Caco-2 (cell line): Measurements from ENCODE around the gene REEP3. TPM values are rescaled to one million over a fixed set of nuclear protein-coding genes. Genes with fewer than 3 reads are reported as not detected.

Source experiments
- BruUV-seq: library from RNA; stranded (reverse); fragments of 400-500 nt; replicated peaks from 2 replicates; lab custom pipeline; 2021; lab: Mats Ljungman, UMichigan
- CTCF ChIA-PET: fragments of 300-600 bp; sonication (Branson Sonifier 250); formaldehyde crosslinking; loops from one replicate; lab custom pipeline; 2022; ENCODE audit warnings: antibody characterized with exemption; lab: Charles Lee
- POLR2A ChIA-PET: fragments of 300-600 bp; sonication (Branson Sonifier 250); formaldehyde crosslinking; loops from one replicate; lab custom pipeline; 2022; ENCODE audit warnings: antibody characterized with exemption; lab: Charles Lee
- DNase-seq, 2 experiments: peaks; one replicate each; pipeline versions ENCODE4 v3.0.0 to v3.0.0-alpha.2; 2020 to 2022
- H3K27me3 ChIP-seq: replicated peaks from 2 replicates; pipeline ENCODE4 v1.6.0; 2011; ENCODE audit warnings: low read length; ENCODE audit not compliant: control insufficient read depth, insufficient read depth
- H3K36me3 ChIP-seq: 2 replicates; pipeline ENCODE4 v1.5.1; 2011; ENCODE audit warnings: low read length; ENCODE audit not compliant: control insufficient read depth, insufficient read depth
- H3K4me1 ChIP-seq: fragments of 250-450 bp; sonication (Bioruptor Pico); 2 replicates; pipeline ENCODE4 v1.5.1; 2020; ENCODE audit warnings: mild to moderate bottlenecking
- H3K4me3 ChIP-seq: 2 replicates; pipeline ENCODE4 v1.5.1; 2011; ENCODE audit warnings: low read depth, mild to moderate bottlenecking, control low read depth, low read length
- H3K9me3 ChIP-seq: fragments of 250-450 bp; sonication (Bioruptor Pico); 2 replicates; pipeline ENCODE4 v1.5.1; 2020; ENCODE audit warnings: mild to moderate bottlenecking, moderate library complexity
- H3K27ac Mint-ChIP-seq: one replicate; pipeline ENCODE4 v1.8.0; 2022; ENCODE audit warnings: mixed read lengths; ENCODE audit not compliant: unreplicated experiment
- H3K27me3 Mint-ChIP-seq: one replicate; pipeline ENCODE4 v1.8.0; 2022; ENCODE audit warnings: mixed read lengths; ENCODE audit not compliant: insufficient read depth, unreplicated experiment
- H3K36me3 Mint-ChIP-seq: one replicate; pipeline ENCODE4 v1.8.0; 2022; ENCODE audit warnings: mild to moderate bottlenecking, mixed read lengths; ENCODE audit not compliant: insufficient read depth, unreplicated experiment
- H3K4me1 Mint-ChIP-seq: one replicate; pipeline ENCODE4 v1.8.0; 2022; ENCODE audit warnings: low read depth, mixed read lengths; ENCODE audit not compliant: unreplicated experiment
- H3K4me3 Mint-ChIP-seq: one replicate; pipeline ENCODE4 v1.8.0; 2022; ENCODE audit warnings: mild to moderate bottlenecking, moderate library complexity, mixed read lengths; ENCODE audit not compliant: unreplicated experiment
- H3K9me3 Mint-ChIP-seq: one replicate; pipeline ENCODE4 v1.8.0; 2022; ENCODE audit warnings: mixed read lengths; ENCODE audit not compliant: unreplicated experiment
- CTCF ChIP-seq, 2 experiments: fragments of 200-600 bp in 1 of 2; IDR thresholded peaks; 1 replicate in 1 of 2; 2 replicates in 1 of 2; pipeline versions ENCODE4 v1.5.1 to v1.8.0; 2011 to 2022; ENCODE audit warnings: antibody characterized with exemption in 1 of 2, control low read depth in 1 of 2, inconsistent platforms in 1 of 2, low read depth in 1 of 2, low read length in 1 of 2, mild to moderate bottlenecking in 1 of 2, moderate library complexity in 1 of 2; ENCODE audit not compliant: insufficient read depth in 1 of 2, severe bottlenecking in 1 of 2, unreplicated experiment in 1 of 2
- intact Hi-C: fragments of 100-400 bp; cut with micrococcal nuclease; formaldehyde crosslinking; loops from one replicate; pipeline ENCODE4 v1.10.0; 2022; ENCODE audit not compliant: unreplicated experiment
- total RNA-seq: library from RNA; stranded (reverse); gene quantifications from 2 replicates; pipeline ENCODE4 v1.2.3, GENCODE V29; 2022

Gene REEP3
- total RNA-seq, 1 experiment from 2014 or later, result 66.4 TPM

GRCh38 chr10:63505562-63505961 lies 15.6 kb upstream of the REEP3 start:
- H3K9me3 Mint-ChIP-seq, result peaks cover 6% of the 10 kb centered on the region
- Histone ChIP-seq H3K4me1 (peaks cover 32% of the 10 kb centered on the region), H3K36me3 (no peaks in the 10 kb centered on the region), H3K27me3 (no peaks in the 10 kb centered on the region), H3K4me3 (no peak overlapping the region), H3K9me3 (peaks cover 7% of the 10 kb centered on the region; the same call in 1 of the 2 replicates)
- peaks cover 38% of the 10 kb centered on the region for H3K4me1 Mint-ChIP-seq
- H3K4me3 Mint-ChIP-seq, result no peak overlapping the region
- no peak for TF ChIP-seq CTCF (IDR thresholded peaks at IDR 0.05; ENCODE audit: insufficient read depth in 1 of 2, low read depth in 1 of 2, low read length in 1 of 2, severe bottlenecking in 1 of 2, unreplicated experiment in 1 of 2)
- ChIA-PET POLR2A (interaction anchor here (0.6 kb wide), 1 partner anchor 13 kb away, joined by 6 read pairs; no protein-coding TSS in a partner anchor), CTCF (interaction anchor here (1.4 to 1.5 kb wide), 2 partner anchors 124 to 339 kb away, joined by 4 read pairs; no protein-coding TSS in a partner anchor)
- H3K27ac Mint-ChIP-seq, result peak overlapping the region; percentile 14
- intact Hi-C loops, result no loop called here
- peaks cover 12% of the 10 kb centered on the region for H3K36me3 Mint-ChIP-seq
- H3K27me3 Mint-ChIP-seq, result no peaks in the 10 kb centered on the region
- BruUV-seq, result no TSS peak
- no peak for DNase-seq

- no TSS peak for BruUV-seq
- Mint-ChIP-seq H3K4me1 (peaks cover 38% of the 10 kb centered on the region), H3K9me3 (peaks cover 16% of the 10 kb centered on the region), H3K4me3 (no peak overlapping the region), H3K27me3 (no peaks in the 10 kb centered on the region), H3K36me3 (peaks cover 16% of the 10 kb centered on the region), H3K27ac (no peak overlapping the region)
- POLR2A ChIA-PET, result no interaction called here
- intact Hi-C loops, result no loop called here
- Histone ChIP-seq H3K4me1 (peaks cover 32% of the 10 kb centered on the region), H3K4me3 (no peak overlapping the region), H3K36me3 (no peaks in the 10 kb centered on the region), H3K27me3 (no peaks in the 10 kb centered on the region), H3K9me3 (peaks cover 7% of the 10 kb centered on the region; the same call in 1 of the 2 replicates)
- DNase-seq, result no peak
- TF ChIP-seq CTCF (IDR thresholded peaks at IDR 0.05; ENCODE audit: insufficient read depth in 1 of 2, low read depth in 1 of 2, low read length in 1 of 2, severe bottlenecking in 1 of 2, unreplicated experiment in 1 of 2), result no peak
- CTCF ChIA-PET, result no interaction called here
These were observed 14.6 kb upstream of the REEP3 start for GRCh38 chr10:63506554-63506953.

GRCh38 chr10:63515002-63515763 lies 6.0 kb upstream of the REEP3 start:
- peaks cover 16% of the 10 kb centered on the region for H3K36me3 Mint-ChIP-seq
- H3K9me3 ChIP-seq, result peaks cover 12% of the 10 kb centered on the region; the same call in 1 of the 2 replicates
- H3K4me1 Mint-ChIP-seq, result peaks cover 39% of the 10 kb centered on the region
- CTCF ChIA-PET, result interaction anchor here (0.8 to 1.8 kb wide), 3 partner anchors 51 to 205 kb away, joined by 3 to 6 read pairs (median 5); no protein-coding TSS in a partner anchor
- intact Hi-C loops, result no loop called here
- BruUV-seq, result no TSS peak
- no peak for TF ChIP-seq CTCF (IDR thresholded peaks at IDR 0.05; ENCODE audit: insufficient read depth in 1 of 2, low read depth in 1 of 2, low read length in 1 of 2, severe bottlenecking in 1 of 2, unreplicated experiment in 1 of 2)
- no peaks in the 10 kb centered on the region for H3K27me3 ChIP-seq
- H3K9me3 Mint-ChIP-seq, result peaks cover 43% of the 10 kb centered on the region
- POLR2A ChIA-PET, result interaction anchor here (0.9 to 1.0 kb wide), 2 partner anchors 37 to 115 kb away, joined by 3 read pairs; no protein-coding TSS in a partner anchor
- H3K4me3 Mint-ChIP-seq, result peak overlapping the region; percentile 24
- peaks cover 27% of the 10 kb centered on the region for H3K4me1 ChIP-seq
- H3K4me3 ChIP-seq, result no peak overlapping the region
- peak overlapping the region; percentile 78 for H3K27ac Mint-ChIP-seq
- H3K36me3 ChIP-seq, result no peaks in the 10 kb centered on the region; the same call in 1 of the 2 replicates
- H3K27me3 Mint-ChIP-seq, result no peaks in the 10 kb centered on the region
- DNase-seq, result peak; percentile 55 to 65
